H9 (cell line): ENCODE results near the gene ERAP2. TPM values are rescaled to one million over a fixed set of nuclear protein-coding genes. Genes with fewer than 3 reads are reported as not detected.

Experiments
- DNase-seq: peaks from one replicate; pipeline ENCODE4 v3.0.0-alpha.2; 2017
- H2AFZ ChIP-seq: one replicate; pipeline ENCODE4 v1.6.1; 2013; ENCODE audit warnings: mild to moderate bottlenecking, low read length, control low read depth, moderate library complexity
- H2AK5ac ChIP-seq: 2 replicates; pipeline ENCODE4 v1.6.1; 2013; ENCODE audit warnings: low read length, control low read depth, mixed read lengths; ENCODE audit not compliant: insufficient read length
- H2BK120ac ChIP-seq: one replicate; pipeline ENCODE4 v1.6.1; 2013; ENCODE audit warnings: low read depth, mild to moderate bottlenecking, low read length, control low read depth, inconsistent platforms; ENCODE audit not compliant: poor library complexity, severe bottlenecking
- H2BK12ac ChIP-seq: 2 replicates; pipeline ENCODE4 v1.6.1; 2013; ENCODE audit warnings: low read length, control low read depth, mixed read lengths, low read depth; ENCODE audit not compliant: insufficient read length
- H2BK15ac ChIP-seq: 2 replicates; pipeline ENCODE4 v1.6.1; 2013; ENCODE audit warnings: low read depth, low read length, control low read depth
- H2BK20ac ChIP-seq: one replicate; pipeline ENCODE4 v1.6.1; 2013; ENCODE audit warnings: low read depth, mild to moderate bottlenecking, low read length, control low read depth, inconsistent platforms; ENCODE audit not compliant: poor library complexity, severe bottlenecking
- H2BK5ac ChIP-seq: 2 replicates; pipeline ENCODE4 v1.6.1; 2013; ENCODE audit warnings: low read length, control low read depth, mixed read lengths; ENCODE audit not compliant: insufficient read length
- H3K14ac ChIP-seq: 2 replicates; pipeline ENCODE4 v1.6.1; 2013; ENCODE audit warnings: low read length, control low read depth; ENCODE audit not compliant: insufficient read depth
- H3K18ac ChIP-seq: 2 replicates; pipeline ENCODE4 v1.6.1; 2013; ENCODE audit warnings: low read depth, mild to moderate bottlenecking, mixed read lengths, low read length, control low read depth; ENCODE audit not compliant: insufficient read length
- H3K23ac ChIP-seq: 2 replicates; pipeline ENCODE4 v1.6.1; 2013; ENCODE audit warnings: low read length, control low read depth, mixed read lengths, low read depth; ENCODE audit not compliant: insufficient read length
- H3K23me2 ChIP-seq: 2 replicates; pipeline ENCODE4 v1.6.1; 2013; ENCODE audit warnings: low read depth, mild to moderate bottlenecking, mixed read lengths, low read length, control low read depth; ENCODE audit not compliant: insufficient read length, poor library complexity, severe bottlenecking
- H3K27ac ChIP-seq: 2 replicates; pipeline ENCODE4 v1.5.1; 2013; ENCODE audit warnings: low read length, control low read depth, mixed read lengths, low read depth; ENCODE audit not compliant: insufficient read length
- H3K27me3 ChIP-seq: 2 replicates; pipeline ENCODE4 v1.6.1; 2013; ENCODE audit warnings: low read length, control low read depth, inconsistent platforms; ENCODE audit not compliant: insufficient read depth
- H3K4ac ChIP-seq: 2 replicates; pipeline ENCODE4 v1.6.1; 2013; ENCODE audit warnings: low read depth, mild to moderate bottlenecking, control low read depth, inconsistent platforms, low read length, moderate library complexity
- H3K4me1 ChIP-seq: 2 replicates; pipeline ENCODE4 v1.6.1; 2013; ENCODE audit warnings: low read length, control low read depth, inconsistent platforms; ENCODE audit not compliant: insufficient read depth
- H3K4me2 ChIP-seq: 2 replicates; pipeline ENCODE4 v1.6.1; 2013; ENCODE audit warnings: low read length, control low read depth, mixed read lengths; ENCODE audit not compliant: insufficient read length, insufficient read depth
- H3K56ac ChIP-seq: 2 replicates; pipeline ENCODE4 v1.6.1; 2013; ENCODE audit warnings: low read depth, mild to moderate bottlenecking, mixed read lengths, low read length, control low read depth; ENCODE audit not compliant: insufficient read length
- H3K79me1 ChIP-seq: 2 replicates; pipeline ENCODE4 v1.6.1; 2013; ENCODE audit warnings: low read depth, mild to moderate bottlenecking, moderate library complexity, low read length, control low read depth, inconsistent platforms; ENCODE audit not compliant: insufficient read depth, poor library complexity, severe bottlenecking
- H3K79me2 ChIP-seq: 2 replicates; pipeline ENCODE4 v1.6.1; 2013; ENCODE audit warnings: low read length, control low read depth, inconsistent platforms; ENCODE audit not compliant: insufficient read depth
- H3K9ac ChIP-seq: 2 replicates; pipeline ENCODE4 v1.6.1; 2013; ENCODE audit warnings: low read length, control low read depth, mixed read lengths; ENCODE audit not compliant: insufficient read length; ENCODE audit errors: extremely low read depth
- H3K9me3 ChIP-seq: one replicate; pipeline ENCODE4 v1.6.1; 2013; ENCODE audit warnings: low read depth, low read length, inconsistent platforms; ENCODE audit not compliant: control insufficient read depth
- H3T11ph ChIP-seq: one replicate; pipeline ENCODE4 v1.6.1; 2013; ENCODE audit warnings: mild to moderate bottlenecking, low read length, control low read depth, inconsistent platforms
- H4K20me1 ChIP-seq: one replicate; pipeline ENCODE4 v1.6.1; 2013; ENCODE audit not compliant: control insufficient read depth, insufficient read length, insufficient read depth
- H4K5ac ChIP-seq: 2 replicates; pipeline ENCODE4 v1.6.1; 2013; ENCODE audit warnings: low read depth, mild to moderate bottlenecking, mixed read lengths, low read length, control low read depth; ENCODE audit not compliant: insufficient read length
- H4K8ac ChIP-seq: replicated peaks from 2 replicates; pipeline ENCODE4 v1.6.1; 2013; ENCODE audit warnings: low read length, control low read depth, mixed read lengths, low read depth; ENCODE audit not compliant: insufficient read length
- H4K91ac ChIP-seq: 2 replicates; pipeline ENCODE4 v1.6.1; 2013; ENCODE audit warnings: low read depth, mild to moderate bottlenecking, moderate library complexity, mixed read lengths, low read length, control low read depth; ENCODE audit not compliant: insufficient read length
- H3K27ac Mint-ChIP-seq, 3 experiments: 2 replicates in 2 of 3; 3 replicates in 1 of 3; pipeline ENCODE4 v1.8.0; 2020 to 2021; ENCODE audit warnings: mixed read lengths in 3 of 3, mild to moderate bottlenecking in 1 of 3, moderate library complexity in 1 of 3
- H3K27me3 Mint-ChIP-seq: 2 replicates; pipeline ENCODE4 v1.8.0; 2021; ENCODE audit warnings: low read depth, mild to moderate bottlenecking, moderate library complexity, mixed read lengths
- H3K36me3 Mint-ChIP-seq, 3 experiments: 2 replicates in 2 of 3; 3 replicates in 1 of 3; pipeline ENCODE4 v1.8.0; 2020 to 2021; ENCODE audit warnings: low read depth in 3 of 3, mixed read lengths in 3 of 3; ENCODE audit not compliant: insufficient read depth in 1 of 3
- H3K4me1 Mint-ChIP-seq, 2 experiments: 2 replicates each; pipeline ENCODE4 v1.8.0; 2020; ENCODE audit warnings: mixed read lengths in 2 of 2
- H3K4me3 Mint-ChIP-seq, 2 experiments: 2 replicates in 1 of 2; 3 replicates in 1 of 2; pipeline ENCODE4 v1.8.0; 2020 to 2021; ENCODE audit warnings: mild to moderate bottlenecking in 2 of 2, mixed read lengths in 2 of 2, moderate library complexity in 1 of 2
- H3K9me3 Mint-ChIP-seq, 2 experiments: 2 replicates in 1 of 2; 3 replicates in 1 of 2; pipeline ENCODE4 v1.8.0; 2020; ENCODE audit warnings: mild to moderate bottlenecking in 2 of 2, mixed read lengths in 2 of 2, moderate library complexity in 1 of 2
- CTCF ChIP-seq: fragments of 200-600 bp; sonication (generic); conservative IDR thresholded peaks from 3 replicates; pipeline ENCODE4 v1.8.0; 2021; ENCODE audit warnings: antibody characterized with exemption, mild to moderate bottlenecking
- WGBS: extraction: QIAGEN DNeasy Blood & Tissue Kit; methylation state at CpG from one replicate; pipeline ENCODE4 v1.1.7; 2013; ENCODE audit warnings: missing lambda C conversion rate, low lambda C conversion rate, mixed read lengths; ENCODE audit not compliant: insufficient read length; ENCODE audit errors: extremely low coverage; 5-methylcytosine and 5-hydroxymethylcytosine counted together
- total RNA-seq: library from RNA; stranded (reverse); gene quantifications from 2 replicates; pipeline ENCODE4 v1.2.1, GENCODE V29; 2021

Gene ERAP2
- total RNA-seq, 1 experiment from 2014 or later = 0.09 TPM

GRCh38 chr5:96942911-96943310 is 66.6 kb downstream of the ERAP2 start:
- H3K9me3 ChIP-seq = no peaks in the 10 kb centered on the region
- H2BK15ac ChIP-seq = no peak overlapping the region
- H3K4ac ChIP-seq = no peak overlapping the region
- no CpG with 5 or more reads among the region's 1 CpG for WGBS
- H2BK120ac ChIP-seq = no peak overlapping the region
- Mint-ChIP-seq H3K9me3 (no peaks in the 10 kb centered on the region), H3K4me3 (no peak overlapping the region), H3K36me3 (no peaks in the 10 kb centered on the region), H3K27me3 (peaks cover 4% of the 10 kb centered on the region), H3K4me1 (peaks cover 7 to 10% of the 10 kb centered on the region in 2 experiments), H3K27ac (no peak overlapping the region)
- H3K79me1 ChIP-seq = no peaks in the 10 kb centered on the region
- no peak overlapping the region for H2BK20ac ChIP-seq
- no peak overlapping the region for H3K18ac ChIP-seq
- H3K4me1 ChIP-seq = no peaks in the 10 kb centered on the region
- no peak overlapping the region for H2BK12ac ChIP-seq
- no peak overlapping the region for H3K9ac ChIP-seq
- no peak overlapping the region for H2AK5ac ChIP-seq
- H3K27me3 ChIP-seq = no peaks in the 10 kb centered on the region
- no peak overlapping the region for H4K5ac ChIP-seq
- H4K8ac ChIP-seq = no peak overlapping the region
- no peaks in the 10 kb centered on the region for H3K79me2 ChIP-seq
- H3K14ac ChIP-seq = no peak overlapping the region
- no peak overlapping the region for H3T11ph ChIP-seq
- no peaks in the 10 kb centered on the region for H4K20me1 ChIP-seq
- no peak for DNase-seq
- no peak overlapping the region for H3K23ac ChIP-seq
- H3K27ac ChIP-seq = no peak overlapping the region
- H3K4me2 ChIP-seq = no peak overlapping the region
- TF ChIP-seq CTCF = no peak
- H3K23me2 ChIP-seq = no peaks in the 10 kb centered on the region
- no peak overlapping the region for H2AFZ ChIP-seq
- no peak overlapping the region for H2BK5ac ChIP-seq
- no peak overlapping the region for H4K91ac ChIP-seq
- no peak overlapping the region for H3K56ac ChIP-seq
